Upper lobe of right lung (tissue), 1 donor: ENCODE results near the gene GPR107. TPM values are rescaled to one million over a fixed set of nuclear protein-coding genes. Genes with fewer than 3 reads are reported as not detected.

Source experiments
- ATAC-seq: fragments of 200-7000 bp; cut with Tn5 transposase; one replicate; pipeline ENCODE4 v1.9.1; 2020; ENCODE audit warnings: mild to moderate bottlenecking, moderate library complexity
- DNase-seq: peaks from one replicate; pipeline ENCODE4 v3.0.0-alpha.2; 2020
- H3K27ac ChIP-seq: fragments of 200-600 bp; one replicate; pipeline ENCODE4 v1.8.0; 2022
- H3K27me3 ChIP-seq: fragments of 200-600 bp; one replicate; pipeline ENCODE4 v1.8.0; 2022; ENCODE audit warnings: mild to moderate bottlenecking
- H3K36me3 ChIP-seq: fragments of 200-600 bp; one replicate; pipeline ENCODE4 v1.8.0; 2022
- H3K4me1 ChIP-seq: fragments of 200-600 bp; one replicate; pipeline ENCODE4 v1.8.0; 2022
- H3K4me3 ChIP-seq: fragments of 200-600 bp; one replicate; pipeline ENCODE4 v1.8.0; 2022; ENCODE audit warnings: mild to moderate bottlenecking
- H3K9me3 ChIP-seq: fragments of 200-600 bp; one replicate; pipeline ENCODE4 v1.8.0; 2022
- intact Hi-C: fragments of 100-400 bp; cut with DNase I; formaldehyde crosslinking; loops from one replicate; pipeline ENCODE4 v1.11.0; 2022
- total RNA-seq: library from RNA; stranded (reverse); fragmentation: NEBNext Ultra II Directional; extraction: Animal tissue kit (Norgen Biotek cat#: 25700); gene quantifications from one replicate; pipeline ENCODE4 v1.2.1, GENCODE V29; 2021
- TF ChIP-seq, protein P1 (sequence below): fragments of 200-600 bp; IDR thresholded peaks from one replicate; pipeline ENCODE4 v1.8.0; 2022; ENCODE audit warnings: antibody characterized with exemption
- donor health status: DM: no; HTN: yes; CAD: no; lungs with severe emphysema.

GPR107 gene
- total RNA-seq, 1 donor from 2014 or later: 39.3 TPM

DNA sequence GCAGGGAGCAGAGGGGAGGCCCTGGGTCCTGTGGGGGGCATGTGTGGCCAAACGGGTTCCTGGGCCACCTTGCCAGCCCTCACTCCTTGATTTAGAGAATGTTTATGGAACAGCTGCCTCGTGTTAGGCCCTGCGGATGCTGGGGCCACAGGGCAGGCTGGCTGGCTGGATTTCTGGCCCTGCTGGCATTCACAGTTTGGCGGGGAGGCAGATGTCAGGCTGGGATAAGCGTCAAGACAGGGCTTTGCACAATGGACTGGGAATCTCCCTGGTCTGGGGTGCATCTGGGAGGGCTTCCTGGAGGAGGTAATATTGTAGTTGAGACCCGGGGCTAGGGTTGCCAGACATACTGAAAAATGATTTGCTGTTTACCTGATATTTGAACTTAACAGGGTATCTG is 132.3 kb downstream of the GPR107 start:
- Histone ChIP-seq H3K9me3 (no peaks in the 10 kb centered on the region), H3K27me3 (no peaks in the 10 kb centered on the region), H3K4me1 (no peaks in the 10 kb centered on the region), H3K27ac (peak overlapping the region; percentile 36), H3K4me3 (no peak overlapping the region), H3K36me3 (no peaks in the 10 kb centered on the region)
- ATAC-seq (no peak), DNase-seq (no peak)
- TF ChIP-seq, protein P1, sequence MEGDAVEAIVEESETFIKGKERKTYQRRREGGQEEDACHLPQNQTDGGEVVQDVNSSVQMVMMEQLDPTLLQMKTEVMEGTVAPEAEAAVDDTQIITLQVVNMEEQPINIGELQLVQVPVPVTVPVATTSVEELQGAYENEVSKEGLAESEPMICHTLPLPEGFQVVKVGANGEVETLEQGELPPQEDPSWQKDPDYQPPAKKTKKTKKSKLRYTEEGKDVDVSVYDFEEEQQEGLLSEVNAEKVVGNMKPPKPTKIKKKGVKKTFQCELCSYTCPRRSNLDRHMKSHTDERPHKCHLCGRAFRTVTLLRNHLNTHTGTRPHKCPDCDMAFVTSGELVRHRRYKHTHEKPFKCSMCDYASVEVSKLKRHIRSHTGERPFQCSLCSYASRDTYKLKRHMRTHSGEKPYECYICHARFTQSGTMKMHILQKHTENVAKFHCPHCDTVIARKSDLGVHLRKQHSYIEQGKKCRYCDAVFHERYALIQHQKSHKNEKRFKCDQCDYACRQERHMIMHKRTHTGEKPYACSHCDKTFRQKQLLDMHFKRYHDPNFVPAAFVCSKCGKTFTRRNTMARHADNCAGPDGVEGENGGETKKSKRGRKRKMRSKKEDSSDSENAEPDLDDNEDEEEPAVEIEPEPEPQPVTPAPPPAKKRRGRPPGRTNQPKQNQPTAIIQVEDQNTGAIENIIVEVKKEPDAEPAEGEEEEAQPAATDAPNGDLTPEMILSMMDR: no peak
- intact Hi-C loops: no loop called here

DNA sequence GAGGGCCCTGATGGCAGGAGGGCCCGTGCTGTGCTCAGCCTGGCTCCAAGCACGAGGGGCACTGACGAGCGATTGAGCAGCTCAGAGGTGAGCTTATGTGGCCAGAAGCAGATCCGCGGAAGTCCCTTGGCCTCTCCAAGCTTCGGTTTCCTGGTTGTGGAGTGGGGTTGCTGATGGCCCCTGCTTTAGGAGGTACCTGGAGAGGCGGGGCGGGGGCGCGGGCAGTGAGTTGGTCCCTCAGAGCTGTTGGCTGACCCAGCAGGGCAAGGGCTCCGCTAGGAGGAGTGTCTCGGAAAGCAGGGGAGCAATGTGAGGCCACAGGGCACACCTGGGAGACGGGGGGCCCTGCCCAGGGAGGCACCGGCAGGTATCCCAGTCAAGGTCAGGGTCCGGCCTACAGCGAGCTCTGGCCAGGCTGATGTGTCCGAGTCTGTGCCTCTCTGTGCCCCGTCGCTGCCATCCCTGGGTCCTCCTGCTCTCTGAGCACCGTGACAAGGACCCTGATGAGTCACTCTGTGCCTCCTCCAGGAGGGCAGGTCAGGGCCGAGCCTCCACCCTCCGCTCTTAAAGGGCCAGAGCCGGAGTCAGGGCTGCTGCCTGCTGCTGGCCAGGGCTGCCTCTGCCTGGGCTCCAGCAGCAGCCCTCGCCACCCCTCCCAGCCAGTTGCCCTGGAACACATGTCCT is 133.3 kb downstream of the GPR107 start:
- H3K4me1 ChIP-seq: no peaks in the 10 kb centered on the region
- DNase-seq (no peak), ATAC-seq (peak; percentile 81)
- H3K36me3 ChIP-seq: no peaks in the 10 kb centered on the region
- H3K27me3 ChIP-seq: no peaks in the 10 kb centered on the region
- no peaks in the 10 kb centered on the region for H3K9me3 ChIP-seq
- TF ChIP-seq, protein P1: no peak
- no peak overlapping the region for H3K4me3 ChIP-seq
- intact Hi-C loops: no loop called here
- peak overlapping the region; percentile 11 for H3K27ac ChIP-seq

DNA sequence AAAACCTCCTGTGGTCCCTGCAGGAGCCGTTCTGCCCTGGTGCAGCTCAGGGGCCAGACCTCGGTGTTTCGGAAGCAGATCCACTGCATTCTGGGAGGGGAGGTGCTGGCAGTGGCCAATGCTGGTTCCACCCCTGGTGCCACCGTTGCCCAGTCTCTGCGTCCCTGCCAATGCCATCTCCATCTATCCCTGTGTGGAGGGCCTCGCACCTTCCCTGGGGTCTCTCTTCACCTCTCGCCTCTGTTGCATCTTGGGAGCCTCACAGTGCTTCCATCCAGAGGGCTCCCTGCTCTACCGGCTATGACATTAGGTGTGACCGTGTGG is 133.8 kb downstream of the GPR107 start:
- intact Hi-C loops: no loop called here
- ATAC-seq (no peak), DNase-seq (no peak)
- Histone ChIP-seq H3K9me3 (no peaks in the 10 kb centered on the region), H3K27ac (no peak overlapping the region), H3K27me3 (no peaks in the 10 kb centered on the region), H3K4me1 (no peaks in the 10 kb centered on the region), H3K4me3 (no peak overlapping the region), H3K36me3 (no peaks in the 10 kb centered on the region)
- TF ChIP-seq, protein P1: no peak

DNA sequence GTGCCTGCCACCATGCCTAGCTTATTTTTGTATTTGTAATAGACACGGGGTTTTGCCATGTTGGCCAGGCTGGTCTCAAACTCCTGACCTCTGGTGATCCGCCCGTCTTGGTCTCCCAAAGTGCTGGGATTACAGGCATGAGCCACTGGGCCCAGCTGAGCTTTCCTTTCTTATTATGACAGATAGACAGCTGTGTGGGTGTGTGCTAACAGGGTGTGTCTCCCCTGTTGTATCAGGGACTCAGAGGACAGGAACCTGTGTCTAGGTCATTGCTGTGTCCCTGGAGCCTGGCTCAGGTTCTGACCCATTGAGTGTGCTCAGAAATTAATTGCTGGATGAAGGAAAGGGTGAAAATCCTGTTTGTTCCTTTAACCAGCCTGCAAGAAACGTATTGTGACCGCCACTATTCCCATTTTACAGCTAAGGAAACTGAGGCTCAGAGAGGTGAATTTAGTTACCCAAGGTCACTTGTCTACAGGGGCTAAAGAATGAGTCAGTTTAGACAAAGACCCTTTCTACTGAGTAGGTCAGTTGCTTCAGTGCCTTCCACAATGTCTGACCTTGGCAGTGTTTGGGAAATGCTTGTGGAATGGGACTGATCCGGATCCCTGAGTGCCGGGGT is 135.3 kb downstream of the GPR107 start:
- no peaks in the 10 kb centered on the region for H3K4me1 ChIP-seq

More for the DNA sequence above, 135.3 kb downstream of the GPR107 start:
- TF ChIP-seq, protein P1: no peak
- Histone ChIP-seq H3K27me3 (no peaks in the 10 kb centered on the region), H3K36me3 (no peaks in the 10 kb centered on the region), H3K9me3 (no peaks in the 10 kb centered on the region), H3K4me3 (no peak overlapping the region), H3K27ac (no peak overlapping the region)
- no peak for DNase-seq
- no peak for ATAC-seq
- intact Hi-C loops: no loop called here

Other genes starting within 250 kb of the GPR107 start
- gene TOR1A, start 229.8 kb upstream of the GPR107 start, total RNA-seq: 35.5 TPM
- gene C9orf78, start 218.6 kb upstream of the GPR107 start, total RNA-seq: 36.6 TPM
- gene USP20, start 218.4 kb upstream of the GPR107 start, total RNA-seq: 21.4 TPM
- 50.0 TPM for gene FNBP1, start 10.7 kb upstream of the GPR107 start, total RNA-seq
- 5.7 TPM for gene NCS1, start 118.5 kb downstream of the GPR107 start, total RNA-seq
- gene HMCN2, start 211.9 kb downstream of the GPR107 start, total RNA-seq: 7.8 TPM